PC-9 (cell line): ENCODE data around the gene STEEP1. TPM values are rescaled to one million over a fixed set of nuclear protein-coding genes. Genes with fewer than 3 reads are reported as not detected.

ENCODE experiments used
- BruUV-seq: library from RNA; stranded (reverse); fragments of 400-500 nt; replicated peaks from 2 replicates; lab custom pipeline; 2021; lab: Mats Ljungman, UMichigan
- CTCF ChIA-PET: fragments of 300-600 bp; sonication (Branson Sonifier 250); formaldehyde crosslinking; loops from one replicate; lab custom pipeline; 2022; ENCODE audit warnings: antibody characterized with exemption; lab: Charles Lee
- POLR2A ChIA-PET: fragments of 300-600 bp; sonication (Branson Sonifier 250); formaldehyde crosslinking; loops from one replicate; lab custom pipeline; 2022; ENCODE audit warnings: antibody characterized with exemption; ENCODE audit not compliant: unreplicated experiment; lab: Charles Lee
- DNase-seq, 2 experiments: peaks; one replicate each; pipeline versions ENCODE4 v3.0.0 to v3.0.0-alpha.2; 2015 to 2022; ENCODE audit warnings: mixed read lengths in 1 of 2
- H2AFZ ChIP-seq: fragments of 200-600 bp; sonication (generic); 2 replicates; pipeline ENCODE4 v1.8.1; 2017; ENCODE audit warnings: antibody characterized with exemption
- H3F3A ChIP-seq: fragments of 200-600 bp; sonication (generic); 2 replicates; pipeline ENCODE4 v1.8.1; 2017; ENCODE audit warnings: antibody characterized with exemption, mild to moderate bottlenecking, low read depth; ENCODE audit not compliant: insufficient read depth
- H3K27ac ChIP-seq: fragments of 200-600 bp; sonication (generic); 2 replicates; pipeline ENCODE4 v1.6.1; 2016; ENCODE audit warnings: mixed run types
- H3K27me3 ChIP-seq: fragments of 200-600 bp; sonication (generic); 2 replicates; pipeline ENCODE4 v1.6.1; 2016; ENCODE audit warnings: low read depth, mixed run types; ENCODE audit not compliant: insufficient read depth
- H3K36me3 ChIP-seq: fragments of 200-600 bp; sonication (generic); 2 replicates; pipeline ENCODE4 v1.6.1; 2016; ENCODE audit warnings: low read depth, mixed run types
- H3K4me1 ChIP-seq: fragments of 200-600 bp; sonication (generic); replicated peaks from 2 replicates; pipeline ENCODE4 v1.6.1; 2016; ENCODE audit warnings: mixed run types; ENCODE audit not compliant: insufficient read depth
- H3K4me2 ChIP-seq: fragments of 200-600 bp; sonication (generic); 2 replicates; pipeline ENCODE4 v1.6.1; 2017; ENCODE audit warnings: mixed run types
- H3K4me3 ChIP-seq: fragments of 200-600 bp; sonication (generic); 2 replicates; pipeline ENCODE4 v1.6.1; 2016; ENCODE audit warnings: mixed run types
- H3K79me2 ChIP-seq: fragments of 200-600 bp; sonication (generic); 2 replicates; pipeline ENCODE4 v1.6.1; 2017; ENCODE audit warnings: low read depth, mixed run types
- H3K9me2 ChIP-seq: fragments of 200-600 bp; sonication (generic); 2 replicates; pipeline ENCODE4 v1.8.1; 2017; ENCODE audit warnings: mild to moderate bottlenecking; ENCODE audit not compliant: insufficient read depth
- H3K9me3 ChIP-seq: fragments of 200-600 bp; sonication (generic); 2 replicates; pipeline ENCODE4 v1.8.1; 2016; ENCODE audit warnings: low read depth; ENCODE audit not compliant: insufficient read depth
- H4K20me1 ChIP-seq: fragments of 200-600 bp; sonication (generic); 2 replicates; pipeline ENCODE4 v1.8.1; 2017; ENCODE audit not compliant: insufficient read depth
- CTCF ChIP-seq: fragments of 200-600 bp; sonication (generic); conservative IDR thresholded peaks from 2 replicates; pipeline ENCODE4 v1.6.1; 2017; ENCODE audit warnings: mixed run types, antibody characterized with exemption, mild to moderate bottlenecking, moderate library complexity
- EZH2 ChIP-seq: fragments of 200-600 bp; sonication (generic); IDR thresholded peaks from 2 replicates; pipeline ENCODE4 v1.8.0; 2017; ENCODE audit warnings: antibody characterized with exemption, low read depth
- intact Hi-C: fragments of 100-400 bp; cut with micrococcal nuclease; formaldehyde crosslinking; loops from one replicate; pipeline ENCODE4 v1.10.0; 2022; ENCODE audit not compliant: unreplicated experiment
- total RNA-seq: library from RNA; stranded (reverse); gene quantifications from 2 replicates; pipeline ENCODE4 v1.2.3, GENCODE V29; 2021

Gene STEEP1
- total RNA-seq, 1 experiment from 2014 or later, result 56.5 TPM

- BruUV-seq, result no TSS peak
- TF ChIP-seq EZH2 (no peak), CTCF (no peak)
- Histone ChIP-seq H3K9me3 (peaks cover 10% of the 10 kb centered on the region; the same call in 1 of the 2 replicates), H2AFZ (no peak overlapping the region), H3K4me2 (no peak overlapping the region), H3F3A (peaks cover 16% of the 10 kb centered on the region), H3K36me3 (peaks cover 9% of the 10 kb centered on the region; the same call in 1 of the 2 replicates), H3K27ac (no peak overlapping the region), H3K9me2 (no peaks in the 10 kb centered on the region), H3K4me3 (no peak overlapping the region), H3K4me1 (peaks cover 22% of the 10 kb centered on the region), H3K27me3 (no peaks in the 10 kb centered on the region), H4K20me1 (peaks cover 5% of the 10 kb centered on the region; the same call in 1 of the 2 replicates), H3K79me2 (peaks cover 63% of the 10 kb centered on the region)
- intact Hi-C loops, result no loop called here
- DNase-seq, result no peak
- ChIA-PET POLR2A (no interaction called here), CTCF (no interaction called here)
Measured at GRCh38 chrX:119549327-119550016, 15.7 kb downstream of the STEEP1 start.

GRCh38 chrX:119541188-119541587 is 24.0 kb downstream of the STEEP1 start:
- no TSS peak for BruUV-seq
- no peak for DNase-seq
- POLR2A ChIA-PET, result no interaction called here

GRCh38 chrX:119539872-119540271 is 25.3 kb downstream of the STEEP1 start:
- Histone ChIP-seq H3K36me3 (peaks cover 16% of the 10 kb centered on the region; the same call in 1 of the 2 replicates), H3K27ac (no peak overlapping the region), H3F3A (no peaks in the 10 kb centered on the region; the same call in 1 of the 2 replicates), H3K9me3 (no peaks in the 10 kb centered on the region), H4K20me1 (no peaks in the 10 kb centered on the region), H3K4me2 (no peak overlapping the region), H3K4me3 (no peak overlapping the region), H3K4me1 (no peaks in the 10 kb centered on the region), H3K79me2 (no peaks in the 10 kb centered on the region), H3K27me3 (no peaks in the 10 kb centered on the region), H3K9me2 (no peaks in the 10 kb centered on the region), H2AFZ (no peak overlapping the region)
- intact Hi-C loops, result no loop called here
- BruUV-seq, result no TSS peak
- TF ChIP-seq EZH2 (no peak), CTCF (no peak)
- ChIA-PET CTCF (no interaction called here), POLR2A (no interaction called here)
- no peak for DNase-seq

More at GRCh38 chrX:119541188-119541587, 24.0 kb downstream of the STEEP1 start:
- no peaks in the 10 kb centered on the region for H3K4me1 ChIP-seq
- H3K9me3 ChIP-seq, result no peaks in the 10 kb centered on the region
- no peaks in the 10 kb centered on the region for H3K9me2 ChIP-seq
- peaks cover 16% of the 10 kb centered on the region; the same call in 1 of the 2 replicates for H3K36me3 ChIP-seq
- no peak overlapping the region for H3K27ac ChIP-seq
- no peaks in the 10 kb centered on the region for H4K20me1 ChIP-seq
- H3K27me3 ChIP-seq, result no peaks in the 10 kb centered on the region
- H3F3A ChIP-seq, result no peaks in the 10 kb centered on the region; the same call in 1 of the 2 replicates
- no peak overlapping the region for H3K4me2 ChIP-seq
- no peak overlapping the region for H2AFZ ChIP-seq
- CTCF ChIA-PET, result no interaction called here
- no peaks in the 10 kb centered on the region for H3K79me2 ChIP-seq
- intact Hi-C loops, result no loop called here
- no peak overlapping the region for H3K4me3 ChIP-seq
- no peak for TF ChIP-seq EZH2
- TF ChIP-seq CTCF, result no peak
